Measurements from ENCODE around the gene PLXNA4.

- TF ChIP-seq MAFK (IDR thresholded peaks at IDR 0.05; ENCODE audit: partially characterized antibody) (no peak), CTCF (IDR thresholded peaks at IDR 0.05) (no peak), TFCP2L1 (CRISPR knock-in tag; IDR thresholded peaks at IDR 0.05) (no peak), MYC (IDR thresholded peaks at IDR 0.05; ENCODE audit: borderline replicate concordance, low read length) (no peak)
Measured at GRCh38 chr7:132311733-132312132, 264.5 kb downstream of the PLXNA4 start.

Data from A549 (cell line).